Activated naive CD8-positive, alpha-beta T cell treated with anti-CD3 and anti-CD28 coated beads, Interleukin-2, amount 50 U/mL, for 24 hours (primary cell): ENCODE measurements around the gene ADNP.

ENCODE experiments used
- ATAC-seq: fragments of 150-1000 bp; cut with Tn5 transposase; one replicate; pipeline ENCODE4 v1.10.0; 2021
- DNase-seq: peaks from one replicate; pipeline ENCODE4 v3.0.0; 2021
- H3K27ac Mint-ChIP-seq: one replicate; pipeline ENCODE4 v1.8.0; 2021; ENCODE audit warnings: mild to moderate bottlenecking, mixed read lengths
- H3K27me3 Mint-ChIP-seq: one replicate; pipeline ENCODE4 v1.8.0; 2021; ENCODE audit warnings: mixed read lengths
- H3K36me3 Mint-ChIP-seq: one replicate; pipeline ENCODE4 v1.8.0; 2021; ENCODE audit warnings: low read depth, mixed read lengths
- H3K4me1 Mint-ChIP-seq: one replicate; pipeline ENCODE4 v1.8.0; 2021; ENCODE audit warnings: mixed read lengths
- H3K4me3 Mint-ChIP-seq: one replicate; pipeline ENCODE4 v1.8.0; 2021; ENCODE audit warnings: mild to moderate bottlenecking, moderate library complexity, mixed read lengths
- H3K9me3 Mint-ChIP-seq: one replicate; pipeline ENCODE4 v1.8.0; 2021; ENCODE audit warnings: mixed read lengths

ADNP gene

DNA sequence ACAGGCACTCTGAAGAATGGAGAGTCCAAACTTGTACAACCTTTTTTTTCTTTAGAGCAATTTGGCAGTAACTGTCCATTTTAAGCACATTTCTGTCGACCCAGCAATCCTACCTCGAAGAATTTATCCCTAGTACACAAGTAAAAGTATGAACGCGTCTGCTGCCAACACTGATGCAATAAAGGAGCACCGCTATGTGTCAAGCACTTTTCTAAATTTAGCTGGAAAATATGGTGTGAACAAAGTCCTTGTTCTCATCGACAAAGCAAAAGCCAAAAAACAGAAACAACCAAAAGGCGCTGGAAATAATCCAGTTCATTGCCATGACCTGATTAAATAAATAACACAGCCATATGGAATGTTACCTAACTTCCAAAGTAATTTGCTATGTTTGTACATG lies 26.0 kb upstream of the ADNP start:
- peaks cover 59% of the 10 kb centered on the region for H3K36me3 Mint-ChIP-seq

GRCh38 chr20:50953821-50954220 lies 22.6 kb upstream of the ADNP start:
- ATAC-seq (no peak), DNase-seq (no peak)
- Mint-ChIP-seq H3K27me3 (no peaks in the 10 kb centered on the region), H3K27ac (no peak overlapping the region), H3K4me3 (no peak overlapping the region), H3K36me3 (peaks cover 63% of the 10 kb centered on the region), H3K9me3 (no peaks in the 10 kb centered on the region), H3K4me1 (peaks cover 46% of the 10 kb centered on the region)

More for the DNA sequence above, 26.0 kb upstream of the ADNP start:
- Mint-ChIP-seq H3K27ac (peak overlapping the region; percentile 100), H3K4me3 (peak overlapping the region; percentile 95), H3K9me3 (no peaks in the 10 kb centered on the region), H3K4me1 (peaks cover 67% of the 10 kb centered on the region), H3K27me3 (no peaks in the 10 kb centered on the region)
- ATAC-seq (no peak), DNase-seq (no peak)

DNA sequence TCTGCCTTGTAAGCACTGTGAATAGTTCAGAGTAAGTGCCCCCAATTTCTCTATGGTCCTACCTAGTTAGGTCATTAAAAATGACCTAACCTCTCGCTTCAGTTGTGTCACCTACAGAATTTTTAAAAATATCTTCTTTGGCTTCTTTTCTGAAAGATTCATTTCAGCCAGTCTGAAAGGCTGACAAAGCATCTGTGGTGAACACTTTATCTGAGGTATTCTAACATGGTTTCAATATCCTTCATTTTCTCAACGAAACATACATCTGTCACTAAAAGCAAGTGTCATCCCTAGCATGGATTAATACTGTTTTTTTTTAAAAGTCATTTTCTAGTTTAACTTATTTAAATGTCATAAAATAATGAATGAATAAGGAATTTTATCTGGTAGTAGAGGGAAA lies 22.0 kb upstream of the ADNP start:
- no peaks in the 10 kb centered on the region for H3K27me3 Mint-ChIP-seq

GRCh38 chr20:50948132-50948785 lies 17.0 kb upstream of the ADNP start:
- DNase-seq (no peak), ATAC-seq (no peak)
- peaks cover 50% of the 10 kb centered on the region for H3K36me3 Mint-ChIP-seq
- H3K4me3 Mint-ChIP-seq: no peak overlapping the region
- H3K9me3 Mint-ChIP-seq: no peaks in the 10 kb centered on the region
- peaks cover 2% of the 10 kb centered on the region for H3K4me1 Mint-ChIP-seq
- H3K27me3 Mint-ChIP-seq: no peaks in the 10 kb centered on the region
- no peak overlapping the region for H3K27ac Mint-ChIP-seq

More for the DNA sequence above, 22.0 kb upstream of the ADNP start:
- peaks cover 41% of the 10 kb centered on the region for H3K4me1 Mint-ChIP-seq
- peaks cover 60% of the 10 kb centered on the region for H3K36me3 Mint-ChIP-seq
- H3K9me3 Mint-ChIP-seq: no peaks in the 10 kb centered on the region
- H3K4me3 Mint-ChIP-seq: no peak overlapping the region
- ATAC-seq: no peak
- peak overlapping the region; percentile 18 for H3K27ac Mint-ChIP-seq
- DNase-seq: no peak

GRCh38 chr20:50943069-50943468 lies 11.8 kb upstream of the ADNP start:
- Mint-ChIP-seq H3K4me3 (no peak overlapping the region), H3K36me3 (peaks cover 49% of the 10 kb centered on the region), H3K4me1 (no peaks in the 10 kb centered on the region), H3K27ac (no peak overlapping the region), H3K9me3 (no peaks in the 10 kb centered on the region), H3K27me3 (no peaks in the 10 kb centered on the region)
- DNase-seq (no peak), ATAC-seq (no peak)

DNA sequence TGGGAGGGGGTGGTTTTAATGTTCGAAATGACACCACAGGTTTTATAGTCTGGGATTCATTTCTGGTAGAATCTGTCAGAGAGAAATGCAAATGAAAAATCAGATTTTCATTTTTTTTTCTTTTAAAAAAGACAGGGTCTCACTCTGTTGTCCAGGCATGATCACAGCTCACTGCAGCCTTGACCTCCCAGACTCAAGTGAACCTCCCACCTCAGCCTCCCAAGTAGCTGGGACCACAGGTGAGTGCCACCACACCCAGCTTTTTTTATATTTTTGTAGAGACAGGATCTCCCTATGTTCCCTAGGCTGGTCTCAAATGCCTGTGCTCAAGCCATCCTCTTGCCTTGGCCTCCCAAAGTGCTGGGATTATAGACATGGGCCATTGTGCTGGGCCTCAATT lies 2.4 kb upstream of the ADNP start:
- peak overlapping the region; percentile 8 for H3K27ac Mint-ChIP-seq
- ATAC-seq: no peak
- H3K9me3 Mint-ChIP-seq: no peaks in the 10 kb centered on the region
- H3K36me3 Mint-ChIP-seq: peaks cover 49% of the 10 kb centered on the region
- no peak for DNase-seq
- peaks cover 22% of the 10 kb centered on the region for H3K4me1 Mint-ChIP-seq
- no peak overlapping the region for H3K4me3 Mint-ChIP-seq
- H3K27me3 Mint-ChIP-seq: no peaks in the 10 kb centered on the region

DNA sequence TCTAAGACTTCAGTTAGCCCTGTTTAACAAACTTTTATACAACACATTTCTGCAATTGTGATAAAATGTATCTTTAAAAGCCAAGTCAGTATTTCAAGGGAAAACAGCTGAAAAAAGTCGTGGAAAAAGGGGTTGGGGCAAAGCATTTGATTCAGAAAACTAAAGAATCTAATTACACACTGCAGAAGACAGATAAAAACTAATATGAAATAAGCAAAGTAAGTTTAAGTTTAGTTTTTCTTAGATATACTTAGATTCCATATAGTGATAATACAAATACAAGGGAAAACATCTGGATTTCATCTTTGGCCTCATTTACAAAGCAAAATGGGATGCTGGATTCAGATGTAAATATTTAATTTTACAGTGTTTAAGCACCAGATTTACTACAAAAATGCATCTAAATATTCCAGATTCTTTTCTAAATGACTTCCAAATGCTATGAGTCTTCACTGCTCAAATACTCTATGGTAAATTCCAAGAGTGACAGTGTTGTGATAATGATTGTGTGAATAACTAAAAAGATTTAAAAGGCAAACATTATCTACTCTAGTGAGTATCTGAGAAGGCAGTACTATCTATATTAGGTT lies 1.5 kb upstream of the ADNP start:
- peak overlapping the region; percentile 79 for H3K4me3 Mint-ChIP-seq
- DNase-seq (no peak), ATAC-seq (no peak)
- no peaks in the 10 kb centered on the region for H3K27me3 Mint-ChIP-seq
- peaks cover 54% of the 10 kb centered on the region for H3K36me3 Mint-ChIP-seq
- no peaks in the 10 kb centered on the region for H3K9me3 Mint-ChIP-seq
- peak overlapping the region; percentile 87 for H3K27ac Mint-ChIP-seq
- H3K4me1 Mint-ChIP-seq: peaks cover 30% of the 10 kb centered on the region

DNA sequence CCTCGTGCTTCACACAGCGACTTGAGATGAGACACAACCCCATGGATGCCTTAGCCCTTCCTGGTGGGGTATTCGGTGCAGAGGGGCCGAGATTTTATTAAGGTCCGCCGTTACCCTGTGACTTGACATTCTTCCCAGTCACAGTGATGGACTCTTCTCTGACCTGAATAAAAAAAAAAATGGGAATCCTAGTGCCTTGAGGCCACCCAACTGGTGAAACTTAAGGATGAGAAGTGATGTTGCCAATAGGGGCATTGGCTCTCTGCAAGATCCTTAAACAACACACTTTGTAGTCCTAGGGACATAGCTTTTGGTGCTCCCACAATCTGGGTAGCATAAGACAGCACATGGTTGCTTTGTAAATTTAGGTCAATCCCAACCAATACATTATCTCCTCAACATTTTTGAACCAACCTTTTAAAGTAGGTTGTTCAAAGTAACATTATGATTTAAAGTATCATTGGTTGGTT lies 814 bp upstream of the ADNP start:
- no peak for ATAC-seq
- no peak for DNase-seq
- H3K4me1 Mint-ChIP-seq: peaks cover 37% of the 10 kb centered on the region
- H3K4me3 Mint-ChIP-seq: peak overlapping the region; percentile 79
- H3K36me3 Mint-ChIP-seq: peaks cover 62% of the 10 kb centered on the region
- peak overlapping the region; percentile 87 for H3K27ac Mint-ChIP-seq
- H3K9me3 Mint-ChIP-seq: no peaks in the 10 kb centered on the region
- H3K27me3 Mint-ChIP-seq: no peaks in the 10 kb centered on the region

- Mint-ChIP-seq H3K36me3 (peaks cover 63% of the 10 kb centered on the region), H3K4me3 (peak overlapping the region; percentile 79), H3K27ac (peak overlapping the region; percentile 93), H3K4me1 (peaks cover 46% of the 10 kb centered on the region), H3K27me3 (no peaks in the 10 kb centered on the region), H3K9me3 (no peaks in the 10 kb centered on the region)
- DNase-seq: no peak
- ATAC-seq: peak; percentile 37
Observed at GRCh38 chr20:50930976-50931305, 296 bp downstream of the ADNP start.

DNA sequence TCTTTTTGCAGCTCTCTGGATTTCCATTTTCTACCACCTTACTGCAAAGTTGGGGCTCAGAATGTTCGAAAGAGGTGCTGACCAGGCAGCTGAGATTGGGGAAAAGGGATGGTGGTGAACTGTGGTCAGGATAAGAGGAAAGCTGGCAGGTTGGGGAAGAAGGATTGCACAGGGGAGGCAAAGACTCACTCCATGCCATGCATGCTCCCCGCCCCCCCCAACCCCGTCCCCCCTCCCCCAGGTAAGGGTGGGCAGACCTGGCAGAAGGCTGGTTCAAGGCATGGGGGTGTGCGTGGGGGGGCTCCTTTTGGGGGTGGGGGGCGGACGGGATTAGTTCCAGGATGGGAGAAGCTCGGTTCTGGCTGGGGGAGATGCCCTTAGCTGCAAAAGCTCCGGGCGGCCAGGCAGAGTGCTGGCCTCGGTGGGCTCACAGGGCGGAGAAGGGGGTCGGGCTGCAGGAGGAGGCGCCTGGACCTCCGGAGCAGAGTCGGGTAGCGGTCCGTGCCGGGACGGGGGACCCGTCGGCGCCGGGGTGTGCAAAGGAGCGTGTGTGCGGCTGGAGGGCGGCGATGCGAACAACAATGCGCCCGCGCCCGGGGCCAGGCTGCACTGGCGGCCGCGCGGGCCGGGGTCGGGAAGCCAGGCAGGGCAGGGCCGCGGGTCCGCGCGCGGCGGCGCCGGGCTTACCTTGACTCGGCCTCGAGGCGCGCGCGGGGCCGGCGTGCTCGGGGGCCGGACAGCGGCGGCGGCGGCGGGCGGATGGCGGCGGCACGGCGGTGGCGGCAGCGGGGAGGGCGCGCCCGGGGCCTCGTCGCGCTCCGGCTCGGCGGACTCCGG lies 880 bp downstream of the ADNP start:
- Mint-ChIP-seq H3K27me3 (no peaks in the 10 kb centered on the region), H3K36me3 (peaks cover 65% of the 10 kb centered on the region), H3K4me3 (peak overlapping the region; percentile 91), H3K4me1 (peaks cover 51% of the 10 kb centered on the region), H3K27ac (peak overlapping the region; percentile 92), H3K9me3 (no peaks in the 10 kb centered on the region)
- DNase-seq: peak; percentile 36
- no peak for ATAC-seq

GRCh38 chr20:50929299-50930138 lies 1.7 kb downstream of the ADNP start:
- ATAC-seq: peak; percentile 82
- Mint-ChIP-seq H3K36me3 (peaks cover 65% of the 10 kb centered on the region), H3K4me1 (peaks cover 60% of the 10 kb centered on the region), H3K27ac (peak overlapping the region; percentile 92), H3K4me3 (peak overlapping the region; percentile 91), H3K9me3 (no peaks in the 10 kb centered on the region), H3K27me3 (no peaks in the 10 kb centered on the region)
- peak; percentile 94 for DNase-seq

DNA sequence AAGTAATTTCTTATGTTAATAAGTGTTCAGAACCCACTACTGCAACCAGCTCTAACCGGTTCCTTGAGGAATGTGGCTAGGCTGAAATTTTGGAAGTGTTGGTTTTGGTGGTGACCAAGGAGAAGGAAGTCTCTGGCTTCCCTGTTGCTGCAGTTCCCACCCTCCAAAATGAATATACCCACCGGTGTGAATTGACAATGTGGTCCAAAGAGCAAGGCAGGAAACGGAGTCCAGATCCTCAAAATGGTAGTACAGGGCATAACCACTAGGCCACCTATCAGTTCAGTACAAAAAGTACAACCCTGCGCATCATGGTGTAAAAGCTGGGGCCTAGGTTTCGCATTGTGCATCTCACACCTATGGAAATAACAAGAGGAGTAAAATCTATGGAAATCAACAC lies 2.8 kb downstream of the ADNP start:
- peak overlapping the region; percentile 92 for H3K27ac Mint-ChIP-seq
- no peak for DNase-seq
- peaks cover 69% of the 10 kb centered on the region for H3K4me1 Mint-ChIP-seq
- peaks cover 64% of the 10 kb centered on the region for H3K36me3 Mint-ChIP-seq
- H3K27me3 Mint-ChIP-seq: no peaks in the 10 kb centered on the region
- no peaks in the 10 kb centered on the region for H3K9me3 Mint-ChIP-seq
- no peak for ATAC-seq
- peak overlapping the region; percentile 91 for H3K4me3 Mint-ChIP-seq

- peaks cover 75% of the 10 kb centered on the region for H3K4me1 Mint-ChIP-seq
- peaks cover 55% of the 10 kb centered on the region for H3K36me3 Mint-ChIP-seq
- DNase-seq (no peak), ATAC-seq (no peak)
- no peaks in the 10 kb centered on the region for H3K27me3 Mint-ChIP-seq
- no peak overlapping the region for H3K27ac Mint-ChIP-seq
- no peaks in the 10 kb centered on the region for H3K9me3 Mint-ChIP-seq
- no peak overlapping the region for H3K4me3 Mint-ChIP-seq
Observed at GRCh38 chr20:50926530-50926929, 4.7 kb downstream of the ADNP start.

GRCh38 chr20:50924261-50924920 lies 6.8 kb downstream of the ADNP start:
- peaks cover 85% of the 10 kb centered on the region for H3K4me1 Mint-ChIP-seq
- H3K4me3 Mint-ChIP-seq: no peak overlapping the region
- ATAC-seq (no peak), DNase-seq (no peak)
- peaks cover 52% of the 10 kb centered on the region for H3K36me3 Mint-ChIP-seq
- H3K27ac Mint-ChIP-seq: no peak overlapping the region
- H3K9me3 Mint-ChIP-seq: no peaks in the 10 kb centered on the region
- no peaks in the 10 kb centered on the region for H3K27me3 Mint-ChIP-seq
